Endodermal cell (in vitro differentiated cells): ENCODE results near the gene CTLA4. TPM values are rescaled to one million over a fixed set of nuclear protein-coding genes. Genes with fewer than 3 reads are reported as not detected.

Experiments used
- DNase-seq: peaks from one replicate; pipeline ENCODE4 v3.0.0-alpha.2; 2017
- H3K27ac ChIP-seq: 2 replicates; pipeline ENCODE4 v1.5.1; 2013; ENCODE audit warnings: mild to moderate bottlenecking, low read depth, low read length, moderate library complexity
- H3K27me3 ChIP-seq: 2 replicates; pipeline ENCODE4 v1.6.1; 2013; ENCODE audit warnings: mild to moderate bottlenecking, low read length, moderate library complexity; ENCODE audit not compliant: insufficient read depth, control insufficient read depth, poor library complexity, severe bottlenecking
- H3K36me3 ChIP-seq: 2 replicates; pipeline ENCODE4 v1.7.0; 2013; ENCODE audit warnings: mild to moderate bottlenecking, low read length, moderate library complexity; ENCODE audit not compliant: control insufficient read depth, insufficient read depth
- H3K4me1 ChIP-seq: one replicate; pipeline ENCODE4 v1.7.0; 2013; ENCODE audit warnings: low read length; ENCODE audit not compliant: control insufficient read depth, insufficient read depth
- H3K4me3 ChIP-seq: 2 replicates; pipeline ENCODE4 v1.5.1; 2013; ENCODE audit warnings: mild to moderate bottlenecking, low read length, moderate library complexity
- H3K9ac ChIP-seq: 2 replicates; pipeline ENCODE4 v1.6.1; 2013; ENCODE audit warnings: mild to moderate bottlenecking, low read length, moderate library complexity; ENCODE audit not compliant: poor library complexity, severe bottlenecking; ENCODE audit errors: extremely low read depth
- H3K9me3 ChIP-seq: 2 replicates; pipeline ENCODE4 v1.6.1; 2013; ENCODE audit warnings: mild to moderate bottlenecking, low read length, moderate library complexity; ENCODE audit not compliant: control insufficient read depth
- H3K27ac Mint-ChIP-seq: 2 replicates; pipeline ENCODE4 v1.8.0; 2020; ENCODE audit warnings: mixed read lengths
- H3K27me3 Mint-ChIP-seq: 2 replicates; pipeline ENCODE4 v1.8.0; 2021; ENCODE audit warnings: mild to moderate bottlenecking, mixed read lengths; ENCODE audit not compliant: insufficient read depth
- H3K36me3 Mint-ChIP-seq: 2 replicates; pipeline ENCODE4 v1.8.0; 2020; ENCODE audit warnings: low read depth, mixed read lengths
- H3K4me1 Mint-ChIP-seq: 2 replicates; pipeline ENCODE4 v1.8.0; 2020; ENCODE audit warnings: mixed read lengths
- H3K4me3 Mint-ChIP-seq: 2 replicates; pipeline ENCODE4 v1.8.0; 2020; ENCODE audit warnings: mild to moderate bottlenecking, moderate library complexity, mixed read lengths
- H3K9me3 Mint-ChIP-seq: 2 replicates; pipeline ENCODE4 v1.8.0; 2020; ENCODE audit warnings: mild to moderate bottlenecking, mixed read lengths
- CTCF ChIP-seq: fragments of 200-600 bp; sonication (generic); conservative IDR thresholded peaks from 2 replicates; pipeline ENCODE4 v1.5.0; 2021; ENCODE audit warnings: antibody characterized with exemption, mild to moderate bottlenecking
- WGBS, 2 experiments: methylation state at CpG; one replicate each; pipeline versions ENCODE4 v1.1.5 to v1.1.7; 2013; ENCODE audit warnings: missing lambda C conversion rate in 2 of 2, mixed read lengths in 1 of 2; ENCODE audit not compliant: insufficient coverage in 1 of 2, insufficient read length in 1 of 2; 5-methylcytosine and 5-hydroxymethylcytosine counted together
- total RNA-seq, 2 donors: library from RNA; stranded (reverse); fragmentation: NEBNext Ultra II Directional in 1 of 2; extraction: Animal tissue kit (Norgen Biotek cat#: 25700) in 1 of 2; gene quantifications; 2 replicates in 1 of 2; 3 replicates in 1 of 2; pipeline ENCODE4 v1.2.1, GENCODE V29; 2021

Gene CTLA4
- total RNA-seq, 2 donors from 2014 or later, result not detected

- Histone ChIP-seq H3K9me3 (peaks cover 6% of the 10 kb centered on the region), H3K4me3 (no peak overlapping the region), H3K4me1 (no peaks in the 10 kb centered on the region), H3K36me3 (no peaks in the 10 kb centered on the region), H3K9ac (no peak overlapping the region), H3K27me3 (peaks cover 40% of the 10 kb centered on the region), H3K27ac (no peak overlapping the region)
- Mint-ChIP-seq H3K36me3 (no peaks in the 10 kb centered on the region), H3K27me3 (peaks cover 11% of the 10 kb centered on the region), H3K27ac (no peak overlapping the region), H3K9me3 (no peaks in the 10 kb centered on the region), H3K4me1 (no peaks in the 10 kb centered on the region), H3K4me3 (no peak overlapping the region)
- no peak for TF ChIP-seq CTCF
- WGBS, 2 experiments, result 87 to 93% methylated on average over 3 to 4 of the region's 4 CpGs
- no peak for DNase-seq
These were observed 6.4 kb upstream of the CTLA4 start for GRCh38 chr2:203861197-203861596.

GRCh38 chr2:203861607-203862006, 6.0 kb upstream of the CTLA4 start:
- Mint-ChIP-seq H3K9me3 (no peaks in the 10 kb centered on the region), H3K4me3 (no peak overlapping the region), H3K27ac (no peak overlapping the region), H3K27me3 (peaks cover 14% of the 10 kb centered on the region), H3K4me1 (no peaks in the 10 kb centered on the region), H3K36me3 (no peaks in the 10 kb centered on the region)
- Histone ChIP-seq H3K4me3 (no peak overlapping the region), H3K9ac (no peak overlapping the region), H3K36me3 (no peaks in the 10 kb centered on the region), H3K27me3 (peaks cover 44% of the 10 kb centered on the region), H3K4me1 (no peaks in the 10 kb centered on the region), H3K27ac (no peak overlapping the region), H3K9me3 (peaks cover 6% of the 10 kb centered on the region)
- DNase-seq, result no peak
- TF ChIP-seq CTCF, result no peak
- WGBS, 2 experiments, result no CpG with 5 or more reads among the region's 1 CpG

GRCh38 chr2:203869223-203870042, 1.9 kb downstream of the CTLA4 start:
- DNase-seq, result no peak
- Mint-ChIP-seq H3K4me1 (no peaks in the 10 kb centered on the region), H3K27me3 (peaks cover 39% of the 10 kb centered on the region), H3K9me3 (no peaks in the 10 kb centered on the region), H3K4me3 (no peak overlapping the region), H3K27ac (no peak overlapping the region), H3K36me3 (no peaks in the 10 kb centered on the region)
- Histone ChIP-seq H3K27ac (no peak overlapping the region), H3K27me3 (peaks cover 71% of the 10 kb centered on the region), H3K4me1 (no peaks in the 10 kb centered on the region), H3K9ac (no peak overlapping the region), H3K9me3 (no peaks in the 10 kb centered on the region), H3K4me3 (no peak overlapping the region), H3K36me3 (no peaks in the 10 kb centered on the region)
- 85 to 91% methylated on average over 2 to 6 of the region's 6 CpGs for WGBS, 2 experiments
- TF ChIP-seq CTCF, result no peak
